SK-N-SH (cell line): ENCODE results near the gene PHF1.

ENCODE experiments used
- EP300 ChIP-seq, 2 experiments: IDR thresholded peaks; 2 replicates each; pipeline versions ENCODE4 v1.4.0 to v1.6.1; 2012; ENCODE audit warnings: borderline replicate concordance in 1 of 2, low read depth in 1 of 2, low read length in 1 of 2
- MAX ChIP-seq: IDR thresholded peaks from 2 replicates; pipeline ENCODE4 v1.4.0; 2012; ENCODE audit warnings: low read depth
- RAD21 ChIP-seq: IDR thresholded peaks from 2 replicates; pipeline ENCODE4 v1.6.1; 2012; ENCODE audit warnings: mild to moderate bottlenecking, low read length
- ZBTB33 ChIP-seq: IDR thresholded peaks from 2 replicates; pipeline ENCODE4 v1.4.0; 2012; ENCODE audit warnings: low read depth, borderline replicate concordance

GRCh38 chr6:33411632-33412005 is 805 bp downstream of the PHF1 start:
- TF ChIP-seq RAD21 (no peak), MAX (no peak), ZBTB33 (no peak), EP300 (IDR thresholded peaks at IDR 0.05; ENCODE audit: borderline replicate concordance in 1 of 2, low read depth in 1 of 2, low read length in 1 of 2) (no peak)
